H9 (cell line): Measurements from ENCODE around the gene PNMA6A. TPM values are rescaled to one million over a fixed set of nuclear protein-coding genes. Genes with fewer than 3 reads are reported as not detected.

Experiments used
- DNase-seq: peaks from one replicate; pipeline ENCODE4 v3.0.0-alpha.2; 2017
- H2AFZ ChIP-seq: one replicate; pipeline ENCODE4 v1.6.1; 2013; ENCODE audit warnings: mild to moderate bottlenecking, low read length, control low read depth, moderate library complexity
- H2AK5ac ChIP-seq: 2 replicates; pipeline ENCODE4 v1.6.1; 2013; ENCODE audit warnings: low read length, control low read depth, mixed read lengths; ENCODE audit not compliant: insufficient read length
- H2BK120ac ChIP-seq: one replicate; pipeline ENCODE4 v1.6.1; 2013; ENCODE audit warnings: low read depth, mild to moderate bottlenecking, low read length, control low read depth, inconsistent platforms; ENCODE audit not compliant: poor library complexity, severe bottlenecking
- H2BK12ac ChIP-seq: 2 replicates; pipeline ENCODE4 v1.6.1; 2013; ENCODE audit warnings: low read length, control low read depth, mixed read lengths, low read depth; ENCODE audit not compliant: insufficient read length
- H2BK15ac ChIP-seq: 2 replicates; pipeline ENCODE4 v1.6.1; 2013; ENCODE audit warnings: low read depth, low read length, control low read depth
- H2BK20ac ChIP-seq: one replicate; pipeline ENCODE4 v1.6.1; 2013; ENCODE audit warnings: low read depth, mild to moderate bottlenecking, low read length, control low read depth, inconsistent platforms; ENCODE audit not compliant: poor library complexity, severe bottlenecking
- H2BK5ac ChIP-seq: 2 replicates; pipeline ENCODE4 v1.6.1; 2013; ENCODE audit warnings: low read length, control low read depth, mixed read lengths; ENCODE audit not compliant: insufficient read length
- H3K14ac ChIP-seq: 2 replicates; pipeline ENCODE4 v1.6.1; 2013; ENCODE audit warnings: low read length, control low read depth; ENCODE audit not compliant: insufficient read depth
- H3K18ac ChIP-seq: 2 replicates; pipeline ENCODE4 v1.6.1; 2013; ENCODE audit warnings: low read depth, mild to moderate bottlenecking, mixed read lengths, low read length, control low read depth; ENCODE audit not compliant: insufficient read length
- H3K23ac ChIP-seq: 2 replicates; pipeline ENCODE4 v1.6.1; 2013; ENCODE audit warnings: low read length, control low read depth, mixed read lengths, low read depth; ENCODE audit not compliant: insufficient read length
- H3K23me2 ChIP-seq: 2 replicates; pipeline ENCODE4 v1.6.1; 2013; ENCODE audit warnings: low read depth, mild to moderate bottlenecking, mixed read lengths, low read length, control low read depth; ENCODE audit not compliant: insufficient read length, poor library complexity, severe bottlenecking
- H3K27ac ChIP-seq: 2 replicates; pipeline ENCODE4 v1.5.1; 2013; ENCODE audit warnings: low read length, control low read depth, mixed read lengths, low read depth; ENCODE audit not compliant: insufficient read length
- H3K27me3 ChIP-seq: 2 replicates; pipeline ENCODE4 v1.6.1; 2013; ENCODE audit warnings: low read length, control low read depth, inconsistent platforms; ENCODE audit not compliant: insufficient read depth
- H3K4ac ChIP-seq: 2 replicates; pipeline ENCODE4 v1.6.1; 2013; ENCODE audit warnings: low read depth, mild to moderate bottlenecking, control low read depth, inconsistent platforms, low read length, moderate library complexity
- H3K4me1 ChIP-seq: 2 replicates; pipeline ENCODE4 v1.6.1; 2013; ENCODE audit warnings: low read length, control low read depth, inconsistent platforms; ENCODE audit not compliant: insufficient read depth
- H3K4me2 ChIP-seq: 2 replicates; pipeline ENCODE4 v1.6.1; 2013; ENCODE audit warnings: low read length, control low read depth, mixed read lengths; ENCODE audit not compliant: insufficient read length, insufficient read depth
- H3K56ac ChIP-seq: 2 replicates; pipeline ENCODE4 v1.6.1; 2013; ENCODE audit warnings: low read depth, mild to moderate bottlenecking, mixed read lengths, low read length, control low read depth; ENCODE audit not compliant: insufficient read length
- H3K79me1 ChIP-seq: 2 replicates; pipeline ENCODE4 v1.6.1; 2013; ENCODE audit warnings: low read depth, mild to moderate bottlenecking, moderate library complexity, low read length, control low read depth, inconsistent platforms; ENCODE audit not compliant: insufficient read depth, poor library complexity, severe bottlenecking
- H3K79me2 ChIP-seq: 2 replicates; pipeline ENCODE4 v1.6.1; 2013; ENCODE audit warnings: low read length, control low read depth, inconsistent platforms; ENCODE audit not compliant: insufficient read depth
- H3K9ac ChIP-seq: 2 replicates; pipeline ENCODE4 v1.6.1; 2013; ENCODE audit warnings: low read length, control low read depth, mixed read lengths; ENCODE audit not compliant: insufficient read length; ENCODE audit errors: extremely low read depth
- H3K9me3 ChIP-seq: one replicate; pipeline ENCODE4 v1.6.1; 2013; ENCODE audit warnings: low read depth, low read length, inconsistent platforms; ENCODE audit not compliant: control insufficient read depth
- H3T11ph ChIP-seq: one replicate; pipeline ENCODE4 v1.6.1; 2013; ENCODE audit warnings: mild to moderate bottlenecking, low read length, control low read depth, inconsistent platforms
- H4K20me1 ChIP-seq: one replicate; pipeline ENCODE4 v1.6.1; 2013; ENCODE audit not compliant: control insufficient read depth, insufficient read length, insufficient read depth
- H4K5ac ChIP-seq: 2 replicates; pipeline ENCODE4 v1.6.1; 2013; ENCODE audit warnings: low read depth, mild to moderate bottlenecking, mixed read lengths, low read length, control low read depth; ENCODE audit not compliant: insufficient read length
- H4K8ac ChIP-seq: replicated peaks from 2 replicates; pipeline ENCODE4 v1.6.1; 2013; ENCODE audit warnings: low read length, control low read depth, mixed read lengths, low read depth; ENCODE audit not compliant: insufficient read length
- H4K91ac ChIP-seq: 2 replicates; pipeline ENCODE4 v1.6.1; 2013; ENCODE audit warnings: low read depth, mild to moderate bottlenecking, moderate library complexity, mixed read lengths, low read length, control low read depth; ENCODE audit not compliant: insufficient read length
- H3K27ac Mint-ChIP-seq, 3 experiments: 2 replicates in 2 of 3; 3 replicates in 1 of 3; pipeline ENCODE4 v1.8.0; 2020 to 2021; ENCODE audit warnings: mixed read lengths in 3 of 3, mild to moderate bottlenecking in 1 of 3, moderate library complexity in 1 of 3
- H3K27me3 Mint-ChIP-seq: 2 replicates; pipeline ENCODE4 v1.8.0; 2021; ENCODE audit warnings: low read depth, mild to moderate bottlenecking, moderate library complexity, mixed read lengths
- H3K36me3 Mint-ChIP-seq, 3 experiments: 2 replicates in 2 of 3; 3 replicates in 1 of 3; pipeline ENCODE4 v1.8.0; 2020 to 2021; ENCODE audit warnings: low read depth in 3 of 3, mixed read lengths in 3 of 3; ENCODE audit not compliant: insufficient read depth in 1 of 3
- H3K4me1 Mint-ChIP-seq, 2 experiments: 2 replicates each; pipeline ENCODE4 v1.8.0; 2020; ENCODE audit warnings: mixed read lengths in 2 of 2
- H3K4me3 Mint-ChIP-seq, 2 experiments: 2 replicates in 1 of 2; 3 replicates in 1 of 2; pipeline ENCODE4 v1.8.0; 2020 to 2021; ENCODE audit warnings: mild to moderate bottlenecking in 2 of 2, mixed read lengths in 2 of 2, moderate library complexity in 1 of 2
- H3K9me3 Mint-ChIP-seq, 2 experiments: 2 replicates in 1 of 2; 3 replicates in 1 of 2; pipeline ENCODE4 v1.8.0; 2020; ENCODE audit warnings: mild to moderate bottlenecking in 2 of 2, mixed read lengths in 2 of 2, moderate library complexity in 1 of 2
- WGBS: extraction: QIAGEN DNeasy Blood & Tissue Kit; methylation state at CpG from one replicate; pipeline ENCODE4 v1.1.7; 2013; ENCODE audit warnings: missing lambda C conversion rate, low lambda C conversion rate, mixed read lengths; ENCODE audit not compliant: insufficient read length; ENCODE audit errors: extremely low coverage; 5-methylcytosine and 5-hydroxymethylcytosine counted together
- total RNA-seq: library from RNA; stranded (reverse); gene quantifications from 2 replicates; pipeline ENCODE4 v1.2.1, GENCODE V29; 2021
- TF ChIP-seq, protein P1 (sequence below): fragments of 200-600 bp; sonication (generic); conservative IDR thresholded peaks from 3 replicates; pipeline ENCODE4 v1.8.0; 2021; ENCODE audit warnings: antibody characterized with exemption, mild to moderate bottlenecking

PNMA6A gene
- total RNA-seq, 1 experiment from 2014 or later = 7.7 TPM

DNA sequence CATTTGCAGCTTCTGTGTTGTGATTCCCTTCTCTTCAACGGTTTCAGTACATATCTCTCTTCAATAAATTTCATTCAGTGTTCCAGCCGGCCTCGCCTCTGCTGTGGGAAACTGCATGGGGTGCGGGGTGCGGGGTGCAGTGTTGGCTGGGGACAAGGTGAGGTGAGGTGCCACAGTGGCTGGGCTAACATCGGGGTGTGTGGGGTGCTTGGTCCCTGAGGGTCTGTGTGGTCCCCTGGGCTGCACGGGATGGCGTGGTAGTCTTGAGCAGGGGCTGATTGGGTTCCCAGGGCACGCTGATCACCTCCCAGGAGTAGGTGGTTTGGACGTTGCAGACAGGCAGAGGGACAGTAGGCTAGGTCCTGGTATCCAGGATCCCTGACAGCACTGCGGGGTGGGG is 2.7 kb downstream of the PNMA6A start:
- Histone ChIP-seq H3K9me3 (peaks cover 4% of the 10 kb centered on the region), H3K18ac (no peak overlapping the region), H3K4me2 (no peak overlapping the region), H3T11ph (no peak overlapping the region), H3K56ac (no peak overlapping the region), H3K14ac (no peak overlapping the region), H2BK12ac (no peak overlapping the region), H2BK20ac (no peak overlapping the region), H3K27me3 (no peaks in the 10 kb centered on the region), H3K23ac (no peak overlapping the region), H4K91ac (no peak overlapping the region), H3K79me2 (no peaks in the 10 kb centered on the region), H3K79me1 (no peaks in the 10 kb centered on the region), H2AK5ac (no peak overlapping the region), H2BK5ac (no peak overlapping the region), H2BK120ac (no peak overlapping the region), H4K20me1 (no peaks in the 10 kb centered on the region), H3K27ac (no peak overlapping the region), H3K4me1 (no peaks in the 10 kb centered on the region), H4K5ac (no peak overlapping the region), H2BK15ac (no peak overlapping the region), H3K4ac (no peak overlapping the region), H3K23me2 (no peaks in the 10 kb centered on the region), H3K9ac (no peak overlapping the region), H2AFZ (no peak overlapping the region), H4K8ac (no peak overlapping the region)
- TF ChIP-seq, protein P1, sequence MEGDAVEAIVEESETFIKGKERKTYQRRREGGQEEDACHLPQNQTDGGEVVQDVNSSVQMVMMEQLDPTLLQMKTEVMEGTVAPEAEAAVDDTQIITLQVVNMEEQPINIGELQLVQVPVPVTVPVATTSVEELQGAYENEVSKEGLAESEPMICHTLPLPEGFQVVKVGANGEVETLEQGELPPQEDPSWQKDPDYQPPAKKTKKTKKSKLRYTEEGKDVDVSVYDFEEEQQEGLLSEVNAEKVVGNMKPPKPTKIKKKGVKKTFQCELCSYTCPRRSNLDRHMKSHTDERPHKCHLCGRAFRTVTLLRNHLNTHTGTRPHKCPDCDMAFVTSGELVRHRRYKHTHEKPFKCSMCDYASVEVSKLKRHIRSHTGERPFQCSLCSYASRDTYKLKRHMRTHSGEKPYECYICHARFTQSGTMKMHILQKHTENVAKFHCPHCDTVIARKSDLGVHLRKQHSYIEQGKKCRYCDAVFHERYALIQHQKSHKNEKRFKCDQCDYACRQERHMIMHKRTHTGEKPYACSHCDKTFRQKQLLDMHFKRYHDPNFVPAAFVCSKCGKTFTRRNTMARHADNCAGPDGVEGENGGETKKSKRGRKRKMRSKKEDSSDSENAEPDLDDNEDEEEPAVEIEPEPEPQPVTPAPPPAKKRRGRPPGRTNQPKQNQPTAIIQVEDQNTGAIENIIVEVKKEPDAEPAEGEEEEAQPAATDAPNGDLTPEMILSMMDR = no peak
- no peak for DNase-seq
- Mint-ChIP-seq H3K9me3 (peaks cover 8% of the 10 kb centered on the region in 2 experiments), H3K27ac (no peak overlapping the region), H3K4me3 (no peak overlapping the region), H3K4me1 (no peaks in the 10 kb centered on the region), H3K27me3 (no peaks in the 10 kb centered on the region; the same call in 1 of the 2 replicates), H3K36me3 (peaks cover 3 to 7% (median 6%) of the 10 kb centered on the region in 3 experiments; a peak in 5 of 7 replicates)
- no CpG with 5 or more reads among the region's 11 CpGs for WGBS
